HG03064 (cell line): Measurements from ENCODE around the gene ZNRF3.
"Not testable (repeated sequence)": the region's sequence is repeated elsewhere in the genome, so short reads cannot be mapped to it uniquely, and the experiment has no call there.

ENCODE experiments used
- ATAC-seq: cut with Tn5 transposase; IDR thresholded peaks from one replicate; pipeline ENCODE4 v1.9.1; 2021; ENCODE audit warnings: low read depth; ENCODE audit not compliant: unreplicated experiment

The ZNRF3 gene

GRCh38 chr22:28905256-28905832, 22.0 kb downstream of the ZNRF3 start:
- ATAC-seq: no peak

- no peak for ATAC-seq
These were observed 22.9 kb downstream of the ZNRF3 start for GRCh38 chr22:28906312-28906711.

DNA sequence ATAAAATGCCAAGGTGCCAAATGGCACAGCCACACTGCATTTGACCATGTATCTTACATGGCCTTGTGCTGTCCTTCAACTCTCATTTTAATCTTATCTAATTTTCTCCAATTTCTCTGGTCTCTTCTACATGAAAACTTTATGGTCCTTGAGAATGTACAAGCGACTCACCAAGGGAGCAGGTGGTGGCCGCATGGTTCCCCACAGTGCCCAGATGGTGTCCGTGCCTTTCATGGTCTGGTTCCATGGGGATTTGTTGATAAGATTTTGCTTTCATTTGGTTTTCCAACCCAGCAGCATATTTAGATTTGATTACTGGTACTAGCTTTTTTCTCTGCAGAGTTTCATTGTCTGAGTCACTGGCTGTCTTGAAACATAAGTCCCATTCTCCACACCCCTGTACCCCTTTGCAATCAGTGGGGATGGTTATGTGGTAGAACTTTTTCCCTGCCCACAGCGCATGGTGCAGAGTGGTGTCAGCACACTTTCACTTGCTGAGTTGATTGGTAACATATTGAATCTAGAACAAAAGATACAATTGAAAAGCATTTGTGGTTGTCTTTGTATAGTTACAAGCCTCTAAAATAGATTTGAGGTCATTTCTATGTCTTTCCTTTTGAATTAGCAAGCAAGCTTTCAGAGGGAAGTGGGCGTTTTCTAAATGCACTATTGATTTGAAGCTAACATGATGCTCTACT, 24.1 kb downstream of the ZNRF3 start:
- ATAC-seq: peak; percentile 76

- not testable (repeated sequence) for ATAC-seq
These were observed 25.4 kb downstream of the ZNRF3 start for GRCh38 chr22:28908810-28909209.

- no peak for ATAC-seq
These were observed 26.0 kb downstream of the ZNRF3 start for GRCh38 chr22:28909375-28909774.

DNA sequence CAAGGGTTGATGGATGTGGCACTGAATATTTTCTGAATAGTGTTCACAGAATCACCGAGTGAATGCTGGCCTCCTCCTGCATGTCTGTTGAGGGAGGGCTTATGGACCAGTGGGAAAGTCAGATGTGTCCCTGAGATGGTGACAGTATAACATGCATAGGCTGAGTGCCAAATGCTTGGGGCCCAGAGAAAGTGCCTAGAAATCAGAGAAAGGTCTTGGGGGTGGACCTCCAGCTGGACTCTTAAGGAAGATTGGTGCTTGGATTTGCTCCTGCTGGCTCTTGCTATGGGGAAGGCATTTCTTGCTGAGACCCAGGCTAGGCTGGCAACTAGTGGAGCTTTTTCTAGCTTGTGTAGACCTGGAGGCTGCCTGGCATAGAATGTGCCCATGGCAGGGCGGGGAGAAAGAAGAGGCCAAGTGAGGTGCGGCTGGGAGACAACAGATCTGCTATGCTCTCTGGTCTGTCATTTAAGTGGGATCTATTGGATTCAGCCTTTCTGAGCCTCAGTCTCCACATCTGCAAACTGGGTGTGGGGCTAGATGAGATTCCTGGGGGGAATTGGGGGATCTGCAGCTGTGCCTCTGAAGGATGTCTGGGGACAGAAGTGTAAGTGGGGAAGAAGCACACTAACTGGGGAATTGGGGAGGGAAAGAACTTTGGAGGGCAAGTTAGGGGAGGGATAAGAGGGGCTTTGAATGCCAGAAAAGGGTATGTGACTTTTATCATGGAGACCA, 27.4 kb downstream of the ZNRF3 start:
- ATAC-seq: no peak

DNA sequence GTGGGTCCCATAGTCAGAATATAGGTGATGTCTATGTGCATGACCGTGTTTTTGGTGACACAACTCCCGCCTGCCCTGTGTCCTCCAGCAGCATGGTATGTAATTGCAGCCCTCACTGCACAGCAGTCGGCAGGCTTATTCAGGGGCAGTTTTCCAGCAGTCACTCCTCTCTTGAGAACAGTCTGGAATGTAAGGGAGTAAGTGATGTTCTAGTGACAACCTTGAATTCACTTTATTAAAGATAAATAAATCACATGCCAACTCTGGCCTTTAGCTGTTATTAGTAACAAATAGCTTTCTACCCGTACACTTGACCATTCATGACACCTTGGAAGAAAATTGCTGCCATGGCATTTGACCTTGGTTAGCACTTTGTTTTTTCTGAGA, 27.9 kb downstream of the ZNRF3 start:
- ATAC-seq: no peak

GRCh38 chr22:28911777-28912669, 28.7 kb downstream of the ZNRF3 start:
- no peak for ATAC-seq

DNA sequence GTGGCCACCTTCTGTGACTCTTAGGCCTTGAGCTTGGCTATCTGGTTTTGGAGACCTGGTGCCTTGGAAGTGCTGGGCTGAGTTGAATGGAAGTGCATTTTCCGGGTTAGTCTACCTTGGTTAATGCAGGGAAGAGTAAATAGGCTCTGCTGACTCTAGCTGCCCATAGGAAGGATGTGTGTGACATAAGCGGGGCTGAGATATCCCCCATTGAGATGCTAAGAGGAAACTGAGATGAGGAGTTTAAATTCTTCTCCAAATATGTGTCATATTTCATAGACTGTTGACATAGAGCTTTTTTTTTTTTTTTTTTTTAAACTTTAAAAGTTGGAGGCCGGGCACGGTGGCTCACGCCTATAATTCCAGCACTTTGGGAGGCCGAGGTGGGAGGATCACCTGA, 30.8 kb downstream of the ZNRF3 start:
- ATAC-seq: no peak

- no peak for ATAC-seq
These were observed 32.6 kb downstream of the ZNRF3 start for GRCh38 chr22:28915969-28916368.

GRCh38 chr22:28917747-28918549, 34.6 kb downstream of the ZNRF3 start:
- ATAC-seq: no peak

- no peak for ATAC-seq
These were observed 35.3 kb downstream of the ZNRF3 start for GRCh38 chr22:28918550-28919271.

DNA sequence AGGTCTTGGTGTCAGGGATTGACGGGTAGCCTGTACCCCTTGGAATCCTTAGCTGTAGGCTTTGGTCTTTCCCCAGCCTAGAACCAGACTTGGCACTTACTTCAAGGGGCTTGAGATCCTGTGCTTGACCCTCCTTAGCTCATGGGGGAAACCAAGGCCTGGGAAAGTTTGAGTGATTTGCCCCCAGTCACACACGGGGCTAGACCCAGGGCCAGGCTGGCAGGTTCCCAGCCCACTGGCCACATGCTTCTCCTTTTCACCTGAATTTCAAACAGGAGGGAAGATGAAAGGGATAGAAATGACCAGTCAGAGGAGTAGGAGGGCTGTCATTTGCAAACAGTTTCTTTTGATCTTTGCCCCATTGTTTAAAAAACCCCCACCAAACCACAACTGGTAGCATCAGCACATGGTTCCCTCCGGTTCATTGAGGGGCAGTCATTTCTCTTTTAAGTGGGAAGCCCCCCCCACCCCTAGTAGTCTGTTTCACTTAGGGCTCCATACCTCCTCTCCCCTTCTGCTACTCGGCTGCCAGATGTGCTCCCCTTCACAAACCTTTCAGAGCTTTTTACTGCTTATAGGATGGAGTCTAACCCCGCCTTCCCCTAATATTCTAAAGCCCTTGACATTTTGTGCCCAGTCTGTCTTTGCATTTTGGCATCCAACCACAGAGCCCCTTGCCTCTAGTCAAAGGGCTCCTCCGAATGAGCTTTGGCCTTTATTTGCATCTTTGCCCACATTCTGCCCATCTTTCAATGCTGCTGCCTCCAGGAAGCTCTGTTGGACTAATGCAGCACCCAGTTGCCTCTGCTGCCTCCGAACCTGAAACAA, 37.6 kb downstream of the ZNRF3 start:
- no peak for ATAC-seq

- ATAC-seq: no peak
These were observed 38.2 kb downstream of the ZNRF3 start for GRCh38 chr22:28921585-28921879.

DNA sequence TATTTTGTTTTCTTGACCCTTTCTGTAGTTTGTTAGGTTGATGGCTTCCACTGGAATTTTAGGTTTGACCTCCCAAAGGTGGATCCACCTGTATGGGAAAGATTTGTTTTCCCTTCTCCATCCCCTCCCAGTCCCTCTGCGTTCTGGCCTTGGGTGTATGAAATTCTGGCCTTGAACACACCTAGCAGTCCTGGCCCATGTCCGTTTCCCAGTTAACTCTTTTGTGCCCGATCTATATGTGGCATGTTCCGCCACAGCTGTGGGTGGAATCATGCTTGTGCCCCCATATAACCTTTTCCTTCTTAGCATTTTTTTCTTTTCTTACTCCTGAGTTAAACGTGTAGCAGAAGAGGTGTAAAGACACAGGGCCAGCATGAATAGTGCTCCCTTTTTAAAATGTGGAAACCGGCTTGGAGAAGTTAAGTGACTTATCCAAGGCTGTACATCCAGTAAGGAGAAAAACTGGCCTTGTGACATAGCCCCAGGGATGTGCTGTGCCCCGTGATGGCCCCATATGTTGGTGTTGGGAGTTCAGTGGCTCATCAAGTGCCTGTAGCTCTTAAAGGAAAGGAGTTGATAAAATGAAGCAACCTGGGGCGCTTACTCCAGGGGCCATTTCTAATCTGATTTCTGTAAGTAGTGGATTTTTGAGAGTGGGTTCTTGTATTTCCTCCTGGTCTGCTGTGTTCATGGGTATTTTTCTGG, 39.3 kb downstream of the ZNRF3 start:
- ATAC-seq: no peak

DNA sequence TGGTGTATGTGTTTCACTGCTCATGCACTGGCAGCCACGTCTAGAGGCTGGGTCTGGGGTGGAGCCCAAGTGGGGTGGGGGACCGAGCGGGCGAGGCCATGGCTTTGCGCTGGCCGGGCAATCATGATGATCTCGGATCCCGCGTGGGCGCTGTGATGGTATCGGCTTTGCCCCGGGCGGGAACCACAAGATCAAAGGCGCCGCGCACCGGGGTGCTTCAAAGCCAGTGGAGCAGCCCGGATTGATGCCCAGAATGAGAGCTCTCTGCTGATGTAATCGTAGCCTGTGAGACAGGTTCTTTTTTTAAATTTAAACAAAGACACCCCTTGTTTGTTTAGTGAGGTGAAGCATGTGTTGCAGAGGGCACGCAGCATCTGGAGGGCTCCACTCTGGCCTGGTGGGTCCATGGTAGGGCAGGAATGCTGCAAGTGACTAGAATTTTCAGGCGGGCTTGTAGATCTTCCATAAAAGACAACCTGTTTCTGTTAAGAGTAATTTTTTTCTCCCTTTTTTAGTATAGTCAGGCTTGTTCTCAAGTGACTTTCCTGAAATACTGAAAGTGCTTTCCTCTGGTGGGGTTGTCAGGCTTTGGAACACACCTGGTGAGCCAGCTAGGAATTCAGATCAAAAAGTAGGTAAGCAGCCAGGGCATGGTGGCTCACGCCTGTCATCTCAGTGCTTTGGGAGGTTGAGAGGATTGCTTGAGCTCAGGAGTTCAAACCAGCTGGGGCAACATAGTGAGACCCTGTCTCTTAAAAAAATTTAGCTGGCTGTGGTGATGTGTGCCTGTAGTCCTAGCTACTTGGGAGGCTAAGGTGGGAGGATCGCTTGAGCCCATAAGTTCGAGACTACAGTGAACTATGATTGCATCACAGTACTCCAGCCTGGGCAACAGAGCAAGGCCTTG, 40.7 kb downstream of the ZNRF3 start:
- ATAC-seq: no peak

- no peak for ATAC-seq
These were observed 42.5 kb downstream of the ZNRF3 start for GRCh38 chr22:28925916-28926315.
